GM12878 (cell line): ENCODE results near the gene GAL. TPM values are rescaled to one million over a fixed set of nuclear protein-coding genes. Genes with fewer than 3 reads are reported as not detected.

Experiments
- ATAC-seq: fragments of 200-7000 bp; cut with Tn5 transposase; 3 replicates; pipeline ENCODE4 v1.9.1; 2020; ENCODE audit warnings: mild to moderate bottlenecking, moderate library complexity
- BruUV-seq: library from RNA; stranded (reverse); fragments of 400-500 nt; replicated peaks from 2 replicates; lab custom pipeline; 2021; lab: Mats Ljungman, UMichigan
- CTCF ChIA-PET: fragments of 300-600 bp; sonication (Branson Sonifier 250); formaldehyde crosslinking; extraction: SDS; loops from one replicate; lab custom pipeline; 2021; ENCODE audit warnings: inconsistent platforms; lab: Yijun Ruan, JAX
- POLR2A ChIA-PET: fragments of 350-600 bp; formaldehyde crosslinking; extraction: SDS; loops from one replicate; lab custom pipeline; 2021; ENCODE audit warnings: inconsistent platforms; lab: Charles Lee
- RAD21 ChIA-PET: fragments of 300-600 bp; sonication (Branson Sonifier 250); formaldehyde crosslinking; loops from one replicate; lab custom pipeline; 2023; ENCODE audit warnings: antibody characterized with exemption; ENCODE audit not compliant: unreplicated experiment; lab: Charles Lee
- SMC1A ChIA-PET: fragments of 300-600 bp; sonication (Branson Sonifier 250); formaldehyde crosslinking; loops from one replicate; lab custom pipeline; 2023; ENCODE audit not compliant: unreplicated experiment, uncharacterized antibody; lab: Charles Lee
- DNase-seq: peaks from one replicate; pipeline ENCODE4 v3.0.0-alpha.2; 2011; ENCODE audit warnings: low read depth, low spot score
- FAIRE-seq: peaks from 3 replicates; lab custom pipeline; 2011; peaks lifted over from hg19 to GRCh38; lab: Jason Lieb, UNC
- H2AFZ ChIP-seq: 2 replicates; pipeline ENCODE4 v1.6.0; 2011; ENCODE audit warnings: low read depth, low read length, control low read depth; ENCODE audit not compliant: control insufficient read depth
- H3K27ac ChIP-seq: 2 replicates; pipeline ENCODE4 v1.5.1; 2011; ENCODE audit warnings: control low read depth; ENCODE audit not compliant: control insufficient read depth, insufficient read depth
- H3K27me3 ChIP-seq, 2 experiments: replicated peaks in 1 of 2; 2 replicates each; pipeline versions ENCODE4 v1.6.0 to v1.6.1; 2011; ENCODE audit warnings: low read length in 1 of 2; ENCODE audit not compliant: control insufficient read depth in 2 of 2, insufficient read depth in 2 of 2
- H3K36me3 ChIP-seq, 2 experiments: 2 replicates each; pipeline ENCODE4 v1.5.1; 2011; ENCODE audit warnings: low read length in 1 of 2; ENCODE audit not compliant: control insufficient read depth in 2 of 2, insufficient read depth in 2 of 2
- H3K4me1 ChIP-seq: 2 replicates; pipeline ENCODE4 v1.6.1; 2011; ENCODE audit warnings: mild to moderate bottlenecking, low read length, moderate library complexity, mixed read lengths; ENCODE audit not compliant: control insufficient read depth, insufficient read depth
- H3K4me2 ChIP-seq: 2 replicates; pipeline ENCODE4 v1.6.0; 2011; ENCODE audit warnings: control low read depth; ENCODE audit not compliant: control insufficient read depth, insufficient read depth
- H3K4me3 ChIP-seq: fragments of 200-600 bp; sonication (generic); 2 replicates; pipeline ENCODE4 v1.5.1; 2016
- H3K79me2 ChIP-seq: 2 replicates; pipeline ENCODE4 v1.6.0; 2011; ENCODE audit warnings: low read length; ENCODE audit not compliant: control insufficient read depth, insufficient read depth
- H3K9ac ChIP-seq: 2 replicates; pipeline ENCODE4 v1.8.0; 2011; ENCODE audit warnings: low read length, control low read depth, mixed read lengths; ENCODE audit not compliant: control insufficient read depth, insufficient read depth
- H3K9me3 ChIP-seq: replicated peaks from 3 replicates; pipeline ENCODE4 v1.5.1; 2011; ENCODE audit warnings: mild to moderate bottlenecking, low read length; ENCODE audit not compliant: control insufficient read depth, insufficient read depth
- H4K20me1 ChIP-seq: 2 replicates; pipeline ENCODE4 v1.6.0; 2011; ENCODE audit not compliant: control insufficient read depth, insufficient read depth
- CBFB ChIP-seq: IDR thresholded peaks from 2 replicates; pipeline ENCODE4 v1.6.1; 2016; ENCODE audit warnings: antibody characterized with exemption, low read depth
- CBX5 ChIP-seq: sonication (generic); IDR thresholded peaks from 2 replicates; pipeline ENCODE4 v1.6.1; 2016; ENCODE audit warnings: low read depth, moderate library complexity, mild to moderate bottlenecking, inconsistent platforms
- MEF2B ChIP-seq: fragments of 450-650 bp; IDR thresholded peaks from 2 replicates; pipeline ENCODE4 v1.6.1; 2018; ENCODE audit warnings: mild to moderate bottlenecking, moderate library complexity; ENCODE audit not compliant: partially characterized antibody, poor library complexity, severe bottlenecking
- WGBS: methylation state at CpG from one replicate; pipeline ENCODE4 v1.1.6; 2016; ENCODE audit warnings: low lambda C conversion rate; ENCODE audit not compliant: insufficient replicate concordance, insufficient coverage; ENCODE audit errors: missing lambda C conversion rate; 5-methylcytosine and 5-hydroxymethylcytosine counted together
- in situ Hi-C: fragments of 300-500 bp; cut with MboI; formaldehyde crosslinking; loops from 9 replicates; pipeline ENCODE4 v1.14.3; 2018; ENCODE audit warnings: mixed read lengths
- intact Hi-C: fragments of 100-400 bp; cut with micrococcal nuclease; formaldehyde crosslinking; loops from one replicate; pipeline ENCODE4 v1.14.2; 2022; ENCODE audit not compliant: unreplicated experiment
- polyA plus RNA-seq, 11 experiments: library from polyadenylated mRNA; depleted of rRNA in 4 of 11; unstranded in 6 of 11; stranded (reverse) in 5 of 11; fragments of >200 nt; fragmentation: Nextera tagmentation in 4 of 11; fragmentation: Illumina TruSeq in 1 of 11; extraction: Ambion mirVana in 4 of 11; extraction: Trizol in 1 of 11; gene quantifications; 1 replicate in 1 of 11; 2 replicates in 10 of 11; pipeline versions ENCODE4 v1.2.1 to v1.2.3, GENCODE V29; 2011 to 2016; ENCODE audit warnings: inconsistent platforms in 2 of 11, missing spikeins in 2 of 11, low read depth in 1 of 11
- total RNA-seq, 4 experiments: library from RNA; depleted of rRNA in 3 of 4; stranded (reverse); fragments of >200 nt in 3 of 4; fragmentation: Illumina TruSeq in 1 of 4; extraction: Trizol in 1 of 4; gene quantifications; 2 replicates each; pipeline versions ENCODE4 v1.2.1 to v1.2.3, GENCODE V29; 2013 to 2021
- TF ChIP-seq, protein P1 (sequence below): IDR thresholded peaks from 2 replicates; pipeline ENCODE4 v1.6.1; 2011; ENCODE audit warnings: mild to moderate bottlenecking, low read depth, low read length, moderate library complexity; ENCODE audit not compliant: insufficient replicate concordance
- TF ChIP-seq, protein P2 (sequence below): fragments of 450-650 bp; IDR thresholded peaks from 2 replicates; pipeline ENCODE4 v1.6.1; 2017; ENCODE audit warnings: mild to moderate bottlenecking, moderate library complexity
- TF ChIP-seq, protein P3 (sequence below): fragments of 450-650 bp; IDR thresholded peaks from 2 replicates; pipeline ENCODE4 v1.6.1; 2016; ENCODE audit warnings: mild to moderate bottlenecking, moderate library complexity, borderline replicate concordance

GAL gene
- total and polyA plus RNA-seq, 10 of the 15 experiments (the other 5 are each of a cell fraction or from before 2014, with no cell fraction given): 0.35 TPM; not detected in 9

DNA sequence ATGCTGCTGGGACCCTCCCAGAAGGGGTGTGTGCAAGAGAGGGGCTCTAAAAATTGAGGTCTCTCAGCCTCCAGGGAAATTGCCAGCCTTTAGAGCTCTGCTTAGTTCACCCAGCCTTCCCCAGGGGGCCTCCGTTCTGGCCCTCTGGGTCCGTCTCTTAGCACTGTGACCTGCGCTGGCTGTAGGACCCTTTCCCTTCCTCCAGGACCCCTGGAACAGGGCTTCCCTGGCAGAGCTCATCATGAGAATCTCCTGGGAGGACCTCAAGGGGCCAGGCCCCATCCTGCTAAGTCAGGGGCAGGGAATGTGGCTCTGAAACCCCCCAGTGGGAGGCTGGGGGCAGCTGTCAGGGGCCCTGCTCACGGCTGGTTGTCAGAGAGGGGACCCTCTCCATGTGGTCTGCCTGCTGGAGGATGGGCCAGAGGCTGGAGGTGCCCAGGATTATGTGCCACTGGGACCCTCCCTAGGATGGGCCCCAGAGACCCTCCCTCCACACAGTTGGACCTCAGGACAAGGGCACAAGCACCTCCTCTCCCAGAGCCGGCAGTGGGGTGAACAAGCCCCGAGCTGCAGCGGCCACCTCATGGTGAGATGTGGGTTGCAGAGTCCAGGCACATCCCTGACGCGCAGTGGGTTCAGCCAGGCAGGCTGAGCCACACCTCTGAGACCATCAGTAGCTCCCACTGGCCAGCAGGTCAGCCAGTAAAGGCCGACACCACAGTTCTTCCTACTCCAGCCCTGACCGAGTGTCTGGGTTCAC is 27.1 kb upstream of the GAL start (continued):
- TF ChIP-seq MEF2B (no peak), CBFB (no peak)
- TF ChIP-seq, protein P1, sequence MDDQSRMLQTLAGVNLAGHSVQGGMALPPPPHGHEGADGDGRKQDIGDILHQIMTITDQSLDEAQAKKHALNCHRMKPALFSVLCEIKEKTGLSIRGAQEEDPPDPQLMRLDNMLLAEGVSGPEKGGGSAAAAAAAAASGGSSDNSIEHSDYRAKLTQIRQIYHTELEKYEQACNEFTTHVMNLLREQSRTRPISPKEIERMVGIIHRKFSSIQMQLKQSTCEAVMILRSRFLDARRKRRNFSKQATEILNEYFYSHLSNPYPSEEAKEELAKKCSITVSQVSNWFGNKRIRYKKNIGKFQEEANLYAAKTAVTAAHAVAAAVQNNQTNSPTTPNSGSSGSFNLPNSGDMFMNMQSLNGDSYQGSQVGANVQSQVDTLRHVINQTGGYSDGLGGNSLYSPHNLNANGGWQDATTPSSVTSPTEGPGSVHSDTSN: no peak
- TF ChIP-seq, protein P2, sequence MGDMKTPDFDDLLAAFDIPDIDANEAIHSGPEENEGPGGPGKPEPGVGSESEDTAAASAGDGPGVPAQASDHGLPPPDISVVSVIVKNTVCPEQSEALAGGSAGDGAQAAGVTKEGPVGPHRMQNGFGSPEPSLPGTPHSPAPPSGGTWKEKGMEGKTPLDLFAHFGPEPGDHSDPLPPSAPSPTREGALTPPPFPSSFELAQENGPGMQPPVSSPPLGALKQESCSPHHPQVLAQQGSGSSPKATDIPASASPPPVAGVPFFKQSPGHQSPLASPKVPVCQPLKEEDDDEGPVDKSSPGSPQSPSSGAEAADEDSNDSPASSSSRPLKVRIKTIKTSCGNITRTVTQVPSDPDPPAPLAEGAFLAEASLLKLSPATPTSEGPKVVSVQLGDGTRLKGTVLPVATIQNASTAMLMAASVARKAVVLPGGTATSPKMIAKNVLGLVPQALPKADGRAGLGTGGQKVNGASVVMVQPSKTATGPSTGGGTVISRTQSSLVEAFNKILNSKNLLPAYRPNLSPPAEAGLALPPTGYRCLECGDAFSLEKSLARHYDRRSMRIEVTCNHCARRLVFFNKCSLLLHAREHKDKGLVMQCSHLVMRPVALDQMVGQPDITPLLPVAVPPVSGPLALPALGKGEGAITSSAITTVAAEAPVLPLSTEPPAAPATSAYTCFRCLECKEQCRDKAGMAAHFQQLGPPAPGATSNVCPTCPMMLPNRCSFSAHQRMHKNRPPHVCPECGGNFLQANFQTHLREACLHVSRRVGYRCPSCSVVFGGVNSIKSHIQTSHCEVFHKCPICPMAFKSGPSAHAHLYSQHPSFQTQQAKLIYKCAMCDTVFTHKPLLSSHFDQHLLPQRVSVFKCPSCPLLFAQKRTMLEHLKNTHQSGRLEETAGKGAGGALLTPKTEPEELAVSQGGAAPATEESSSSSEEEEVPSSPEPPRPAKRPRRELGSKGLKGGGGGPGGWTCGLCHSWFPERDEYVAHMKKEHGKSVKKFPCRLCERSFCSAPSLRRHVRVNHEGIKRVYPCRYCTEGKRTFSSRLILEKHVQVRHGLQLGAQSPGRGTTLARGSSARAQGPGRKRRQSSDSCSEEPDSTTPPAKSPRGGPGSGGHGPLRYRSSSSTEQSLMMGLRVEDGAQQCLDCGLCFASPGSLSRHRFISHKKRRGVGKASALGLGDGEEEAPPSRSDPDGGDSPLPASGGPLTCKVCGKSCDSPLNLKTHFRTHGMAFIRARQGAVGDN: no peak

DNA sequence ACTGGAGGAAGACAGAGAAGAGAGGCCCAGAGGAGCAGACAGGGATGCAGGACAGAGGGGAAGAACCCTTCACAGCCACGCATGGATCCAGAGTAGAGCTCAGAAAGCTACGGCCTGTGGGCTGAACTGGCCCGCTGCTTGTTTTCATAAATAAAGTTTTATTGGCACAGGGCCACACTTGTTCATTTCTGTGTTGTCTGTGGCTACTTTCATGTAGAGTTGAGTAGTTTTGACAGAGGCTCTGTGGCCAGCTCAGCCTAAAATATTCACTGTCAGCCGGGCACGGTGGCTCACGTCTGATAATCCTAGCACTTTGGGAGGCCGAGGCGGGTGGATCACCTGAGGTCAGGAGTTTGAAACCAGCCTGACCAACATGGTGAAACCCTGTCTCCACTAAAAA is 26.2 kb upstream of the GAL start:
- H4K20me1 ChIP-seq: no peaks in the 10 kb centered on the region
- in situ Hi-C loops: no loop called here
- intact Hi-C loops: no loop called here
- TF ChIP-seq, protein P3, sequence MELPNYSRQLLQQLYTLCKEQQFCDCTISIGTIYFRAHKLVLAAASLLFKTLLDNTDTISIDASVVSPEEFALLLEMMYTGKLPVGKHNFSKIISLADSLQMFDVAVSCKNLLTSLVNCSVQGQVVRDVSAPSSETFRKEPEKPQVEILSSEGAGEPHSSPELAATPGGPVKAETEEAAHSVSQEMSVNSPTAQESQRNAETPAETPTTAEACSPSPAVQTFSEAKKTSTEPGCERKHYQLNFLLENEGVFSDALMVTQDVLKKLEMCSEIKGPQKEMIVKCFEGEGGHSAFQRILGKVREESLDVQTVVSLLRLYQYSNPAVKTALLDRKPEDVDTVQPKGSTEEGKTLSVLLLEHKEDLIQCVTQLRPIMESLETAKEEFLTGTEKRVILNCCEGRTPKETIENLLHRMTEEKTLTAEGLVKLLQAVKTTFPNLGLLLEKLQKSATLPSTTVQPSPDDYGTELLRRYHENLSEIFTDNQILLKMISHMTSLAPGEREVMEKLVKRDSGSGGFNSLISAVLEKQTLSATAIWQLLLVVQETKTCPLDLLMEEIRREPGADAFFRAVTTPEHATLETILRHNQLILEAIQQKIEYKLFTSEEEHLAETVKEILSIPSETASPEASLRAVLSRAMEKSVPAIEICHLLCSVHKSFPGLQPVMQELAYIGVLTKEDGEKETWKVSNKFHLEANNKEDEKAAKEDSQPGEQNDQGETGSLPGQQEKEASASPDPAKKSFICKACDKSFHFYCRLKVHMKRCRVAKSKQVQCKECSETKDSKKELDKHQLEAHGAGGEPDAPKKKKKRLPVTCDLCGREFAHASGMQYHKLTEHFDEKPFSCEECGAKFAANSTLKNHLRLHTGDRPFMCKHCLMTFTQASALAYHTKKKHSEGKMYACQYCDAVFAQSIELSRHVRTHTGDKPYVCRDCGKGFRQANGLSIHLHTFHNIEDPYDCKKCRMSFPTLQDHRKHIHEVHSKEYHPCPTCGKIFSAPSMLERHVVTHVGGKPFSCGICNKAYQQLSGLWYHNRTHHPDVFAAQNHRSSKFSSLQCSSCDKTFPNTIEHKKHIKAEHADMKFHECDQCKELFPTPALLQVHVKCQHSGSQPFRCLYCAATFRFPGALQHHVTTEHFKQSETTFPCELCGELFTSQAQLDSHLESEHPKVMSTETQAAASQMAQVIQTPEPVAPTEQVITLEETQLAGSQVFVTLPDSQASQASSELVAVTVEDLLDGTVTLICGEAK: peak; percentile 45; the same call in 1 of the 2 replicates
- TF ChIP-seq CBX5: no peak
- ChIA-PET SMC1A (no interaction called here), POLR2A (no interaction called here), RAD21 (interaction anchor here (0.7 kb wide), 1 partner anchor 305 kb away, joined by 3 read pairs; no protein-coding TSS in a partner anchor), CTCF (no interaction called here)
- BruUV-seq: no TSS peak
- H2AFZ ChIP-seq: no peak overlapping the region
- H3K9ac ChIP-seq: no peak overlapping the region
- no peaks in the 10 kb centered on the region for H3K79me2 ChIP-seq
- no peak overlapping the region for H3K4me3 ChIP-seq
- no peaks in the 10 kb centered on the region for H3K4me1 ChIP-seq
- H3K27ac ChIP-seq: no peak overlapping the region
- 52% methylated on average over 8 of the region's 8 CpGs for WGBS
- H3K9me3 ChIP-seq: no peaks in the 10 kb centered on the region; the same call in 2 of the 3 replicates
- no peak for ATAC-seq
- H3K4me2 ChIP-seq: no peak overlapping the region
- FAIRE-seq: no peak
- H3K27me3 ChIP-seq: no peaks in the 10 kb centered on the region; a peak in 2 of 4 replicates
- no peak for DNase-seq
- no peaks in the 10 kb centered on the region for H3K36me3 ChIP-seq
